GM23248 (cell line): ENCODE measurements around the gene ABCB9. TPM values are rescaled to one million over a fixed set of nuclear protein-coding genes. Genes with fewer than 3 reads are reported as not detected.
A peak's percentile ranks its signal among the peaks of the same experiment; 100 is the strongest.
"Not testable (repeated sequence)": the region's sequence is repeated elsewhere in the genome, so short reads cannot be mapped to it uniquely, and the experiment has no call there.

Experiments used
- DNase-seq: peaks from one replicate; pipeline ENCODE4 v3.0.0-alpha.2; 2015
- H2AFZ ChIP-seq: fragments of 200-600 bp; sonication (generic); 2 replicates; pipeline ENCODE4 v1.6.1; 2016; ENCODE audit warnings: antibody characterized with exemption
- H3F3A ChIP-seq: fragments of 200-600 bp; sonication (generic); 2 replicates; pipeline ENCODE4 v1.6.1; 2016; ENCODE audit warnings: mild to moderate bottlenecking, antibody characterized with exemption, mixed run types; ENCODE audit not compliant: insufficient read depth
- H3K27ac ChIP-seq: fragments of 200-600 bp; sonication (generic); 2 replicates; pipeline ENCODE4 v1.5.1; 2016; ENCODE audit warnings: mild to moderate bottlenecking
- H3K27me3 ChIP-seq: fragments of 200-600 bp; sonication (generic); replicated peaks from 2 replicates; pipeline ENCODE4 v1.6.1; 2016; ENCODE audit warnings: mild to moderate bottlenecking; ENCODE audit not compliant: insufficient read depth
- H3K36me3 ChIP-seq: fragments of 200-600 bp; sonication (generic); 2 replicates; pipeline ENCODE4 v1.6.1; 2016; ENCODE audit warnings: low read depth, mild to moderate bottlenecking
- H3K4me1 ChIP-seq: fragments of 200-600 bp; sonication (generic); 2 replicates; pipeline ENCODE4 v1.6.1; 2016; ENCODE audit warnings: mild to moderate bottlenecking; ENCODE audit not compliant: insufficient read depth
- H3K4me2 ChIP-seq: fragments of 200-600 bp; sonication (generic); one replicate; pipeline ENCODE4 v1.6.1; 2016; ENCODE audit warnings: mild to moderate bottlenecking; ENCODE audit not compliant: unreplicated experiment
- H3K4me3 ChIP-seq: fragments of 200-600 bp; sonication (generic); 2 replicates; pipeline ENCODE4 v1.5.1; 2016; ENCODE audit warnings: mild to moderate bottlenecking
- H3K79me2 ChIP-seq: fragments of 200-600 bp; sonication (generic); 2 replicates; pipeline ENCODE4 v1.6.1; 2016; ENCODE audit warnings: mild to moderate bottlenecking; ENCODE audit not compliant: insufficient read depth
- H3K9ac ChIP-seq: fragments of 200-600 bp; sonication (generic); 2 replicates; pipeline ENCODE4 v1.6.1; 2016; ENCODE audit warnings: mild to moderate bottlenecking
- H3K9me2 ChIP-seq: fragments of 200-600 bp; sonication (generic); 2 replicates; pipeline ENCODE4 v1.6.1; 2016; ENCODE audit warnings: mixed run types, mild to moderate bottlenecking, moderate library complexity; ENCODE audit not compliant: insufficient read depth
- H3K9me3 ChIP-seq: fragments of 200-600 bp; sonication (generic); one replicate; pipeline ENCODE4 v1.6.1; 2017; ENCODE audit warnings: low read depth
- H4K20me1 ChIP-seq: fragments of 200-600 bp; sonication (generic); 2 replicates; pipeline ENCODE4 v1.6.0; 2016; ENCODE audit not compliant: insufficient read depth
- EZH2 ChIP-seq: fragments of 200-600 bp; sonication (generic); IDR thresholded peaks from 2 replicates; pipeline ENCODE4 v1.6.1; 2018; ENCODE audit warnings: antibody characterized with exemption, mild to moderate bottlenecking; ENCODE audit not compliant: insufficient read depth, poor library complexity, severe bottlenecking
- EZH2phosphoT487 ChIP-seq: fragments of 200-600 bp; sonication (generic); IDR thresholded peaks from 2 replicates; pipeline ENCODE4 v1.6.1; 2018; ENCODE audit warnings: antibody characterized with exemption, moderate library complexity, mild to moderate bottlenecking, low read depth; ENCODE audit not compliant: insufficient read depth
- WGBS, 2 experiments: methylation state at CpG; one replicate each; pipeline ENCODE4 v1.1.6; 2015 to 2017; ENCODE audit warnings: low lambda C conversion rate in 2 of 2, low coverage in 1 of 2; ENCODE audit errors: missing lambda C conversion rate in 2 of 2; 5-methylcytosine and 5-hydroxymethylcytosine counted together
- in situ Hi-C: fragments of 300-500 bp; cut with MboI; formaldehyde crosslinking; loops from 2 replicates; pipeline ENCODE4 v1.15.0; 2020
- polyA plus RNA-seq: library from polyadenylated mRNA; unstranded; fragments of >200 nt; fragmentation: Nextera tagmentation; extraction: Ambion mirVana; gene quantifications from 2 replicates; pipeline ENCODE4 v1.2.1, GENCODE V29; 2016
- total RNA-seq: library from RNA; depleted of rRNA; stranded (reverse); fragments of >200 nt; shearing (Covaris generic); gene quantifications from 2 replicates; pipeline ENCODE4 v1.2.3, GENCODE V29; 2014

Gene ABCB9
- total and polyA plus RNA-seq, 2 experiments from 2014 or later = 2.2 to 4.4 TPM

DNA sequence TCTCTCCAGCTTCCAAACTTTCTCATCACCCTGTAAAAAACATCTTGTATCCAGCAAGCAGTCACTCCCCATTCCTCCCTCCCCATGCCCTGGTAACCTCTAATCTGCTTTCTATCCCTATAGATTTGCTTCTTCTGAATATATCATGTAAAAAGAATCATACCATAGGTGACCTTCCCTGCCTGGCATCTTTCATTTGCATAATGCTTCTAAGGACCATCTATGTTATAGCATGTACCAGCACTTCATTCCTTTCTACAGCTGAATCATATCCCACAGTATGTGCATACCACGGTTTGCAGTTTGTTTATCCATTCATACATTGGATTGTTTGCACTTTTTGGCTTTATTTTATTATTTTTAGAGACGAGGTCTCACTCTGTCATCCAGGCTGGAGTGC, 47.4 kb downstream of the ABCB9 start:
- Histone ChIP-seq H2AFZ (no peak overlapping the region), H3K4me3 (no peak overlapping the region), H3K79me2 (no peaks in the 10 kb centered on the region), H3K4me2 (no peak overlapping the region), H3K9me3 (no peaks in the 10 kb centered on the region), H3K27me3 (no peaks in the 10 kb centered on the region), H3F3A (peaks cover 12% of the 10 kb centered on the region), H4K20me1 (no peaks in the 10 kb centered on the region), H3K4me1 (0 out of 2 replicates have a peak, but pooled peaks cover 5% of the 10 kb centered on the region), H3K9ac (no peak overlapping the region), H3K27ac (no peak overlapping the region), H3K9me2 (no peaks in the 10 kb centered on the region), H3K36me3 (no peaks in the 10 kb centered on the region)
- in situ Hi-C loops = no loop called here
- 63 to 69% methylated on average over 2 of the region's 2 CpGs for WGBS, 2 experiments
- no peak for TF ChIP-seq EZH2phosphoT487
- no peak for TF ChIP-seq EZH2
- no peak for DNase-seq

DNA sequence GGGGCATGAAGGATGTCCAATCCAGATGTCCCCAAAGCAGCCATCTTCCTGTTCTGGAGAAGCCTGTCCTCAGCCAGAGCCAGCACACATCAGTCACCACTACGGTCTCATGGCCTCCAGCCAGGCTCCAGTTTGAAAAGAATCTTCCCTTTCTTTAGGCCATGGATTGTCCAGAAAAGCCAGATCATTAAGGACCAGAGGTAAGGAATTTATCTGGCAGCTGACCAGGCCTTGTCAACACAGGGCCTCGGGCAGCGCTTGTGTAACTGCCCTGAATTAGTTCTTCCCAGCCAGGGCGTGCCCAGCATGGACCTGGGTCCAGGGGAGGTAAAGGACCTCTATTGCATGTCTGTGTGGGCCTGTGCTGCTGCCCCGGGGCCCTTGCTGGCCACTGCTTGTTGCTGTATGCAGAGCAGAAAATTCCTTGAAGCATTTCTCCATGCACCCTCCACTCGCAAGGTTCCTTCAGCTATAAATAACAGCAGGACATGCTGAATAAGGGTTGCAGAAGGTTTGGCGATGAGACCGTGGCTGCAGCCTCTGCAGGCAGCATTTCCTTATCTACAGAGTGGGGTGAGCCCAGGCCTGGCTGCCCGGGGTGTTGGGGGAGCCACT, 48.6 kb downstream of the ABCB9 start:
- TF ChIP-seq EZH2 = no peak
- TF ChIP-seq EZH2phosphoT487 = no peak
- Histone ChIP-seq H3K79me2 (no peaks in the 10 kb centered on the region), H4K20me1 (no peaks in the 10 kb centered on the region), H3K36me3 (no peaks in the 10 kb centered on the region), H3K4me3 (no peak overlapping the region), H3K9me3 (no peaks in the 10 kb centered on the region), H3K4me2 (no peak overlapping the region), H2AFZ (no peak overlapping the region), H3F3A (peaks cover 12% of the 10 kb centered on the region), H3K4me1 (0 out of 2 replicates have a peak, but pooled peaks cover 5% of the 10 kb centered on the region), H3K27me3 (no peaks in the 10 kb centered on the region), H3K27ac (no peak overlapping the region), H3K9me2 (no peaks in the 10 kb centered on the region), H3K9ac (no peak overlapping the region)
- in situ Hi-C loops = no loop called here
- WGBS, 2 experiments = 53 to 57% methylated on average over 9 of the region's 9 CpGs
- DNase-seq = peak; percentile 66

DNA sequence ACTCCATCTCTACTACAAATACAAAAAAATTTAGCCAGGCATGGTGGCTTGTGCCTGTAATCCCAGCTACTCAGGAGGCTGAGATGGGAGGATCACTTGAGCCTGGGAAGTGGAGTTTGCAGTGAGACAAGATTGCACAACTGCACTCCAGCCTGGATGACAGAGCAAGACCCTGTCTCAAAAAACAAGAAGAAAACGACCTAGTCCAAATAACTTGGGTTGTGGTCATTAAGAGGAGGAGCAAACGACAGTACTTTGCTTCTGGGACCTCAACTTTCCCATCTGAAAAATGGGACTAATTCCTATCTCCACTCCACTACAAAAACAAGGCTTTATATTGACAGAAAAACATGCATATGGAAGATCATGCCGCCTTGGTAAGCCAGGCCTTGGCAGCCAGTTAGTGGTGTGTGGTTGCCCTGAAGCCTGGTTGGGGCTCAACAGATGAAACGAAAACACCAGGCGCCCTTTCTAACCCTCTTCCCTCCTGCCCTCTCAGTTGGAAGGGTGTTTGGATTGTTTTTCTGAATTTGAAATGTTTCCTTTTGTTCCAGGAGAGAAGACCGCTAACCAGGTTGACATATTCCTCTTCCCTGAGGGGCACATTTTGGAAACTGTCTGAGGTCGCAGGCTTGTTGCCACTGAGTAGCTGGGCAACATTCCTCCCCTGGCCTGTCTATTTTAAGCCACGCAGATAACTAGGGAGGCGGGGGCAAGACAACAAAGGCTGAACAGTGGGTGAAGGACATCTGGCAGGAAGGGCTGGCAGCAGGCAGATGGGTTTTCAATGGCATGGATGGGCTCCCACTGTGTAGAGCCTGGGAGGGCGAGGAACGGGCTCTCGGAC, 56.6 kb downstream of the ABCB9 start:
- Histone ChIP-seq H3K36me3 (no peaks in the 10 kb centered on the region), H2AFZ (no peak overlapping the region), H3K9ac (no peak overlapping the region), H3K79me2 (no peaks in the 10 kb centered on the region), H3K4me2 (no peak overlapping the region), H3K4me3 (no peak overlapping the region), H3K9me2 (no peaks in the 10 kb centered on the region), H3F3A (no peaks in the 10 kb centered on the region), H3K4me1 (no peaks in the 10 kb centered on the region), H3K9me3 (no peaks in the 10 kb centered on the region), H3K27ac (no peak overlapping the region), H4K20me1 (no peaks in the 10 kb centered on the region), H3K27me3 (no peaks in the 10 kb centered on the region)
- in situ Hi-C loops = no loop called here
- WGBS, 2 experiments = 64 to 65% methylated on average over 12 of the region's 12 CpGs
- TF ChIP-seq EZH2 (no peak), EZH2phosphoT487 (no peak)
- no peak for DNase-seq

DNA sequence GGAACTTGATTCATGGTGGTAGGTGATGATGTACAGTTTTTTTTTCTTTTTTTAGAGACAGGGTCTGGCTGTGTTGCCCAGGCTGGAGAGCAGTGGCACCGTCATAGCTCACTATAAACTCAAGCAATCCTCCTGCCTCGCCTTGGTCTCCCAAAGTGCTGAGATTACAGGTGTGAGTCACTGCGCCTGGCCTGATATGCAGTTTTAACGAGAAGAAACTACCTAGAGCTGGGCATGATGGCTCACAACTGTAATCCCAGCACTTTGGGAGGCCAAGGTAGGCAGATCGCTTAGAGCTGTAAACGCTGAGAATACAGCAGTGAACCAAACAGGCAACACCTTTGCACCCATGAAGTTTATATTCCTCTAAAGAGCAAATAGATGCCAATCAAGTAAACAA, 57.3 kb downstream of the ABCB9 start:
- Histone ChIP-seq H4K20me1 (no peaks in the 10 kb centered on the region), H3K4me1 (no peaks in the 10 kb centered on the region), H3K79me2 (no peaks in the 10 kb centered on the region), H3K4me3 (no peak overlapping the region), H3K4me2 (no peak overlapping the region), H3K9ac (no peak overlapping the region), H3K27ac (no peak overlapping the region), H3K36me3 (no peaks in the 10 kb centered on the region), H3F3A (no peaks in the 10 kb centered on the region), H3K9me3 (no peaks in the 10 kb centered on the region), H3K9me2 (no peaks in the 10 kb centered on the region), H2AFZ (no peak overlapping the region), H3K27me3 (no peaks in the 10 kb centered on the region)
- no peak for TF ChIP-seq EZH2phosphoT487
- no peak for TF ChIP-seq EZH2
- DNase-seq = no peak
- 92 to 93% methylated on average over 6 of the region's 6 CpGs for WGBS, 2 experiments
- in situ Hi-C loops = no loop called here

DNA sequence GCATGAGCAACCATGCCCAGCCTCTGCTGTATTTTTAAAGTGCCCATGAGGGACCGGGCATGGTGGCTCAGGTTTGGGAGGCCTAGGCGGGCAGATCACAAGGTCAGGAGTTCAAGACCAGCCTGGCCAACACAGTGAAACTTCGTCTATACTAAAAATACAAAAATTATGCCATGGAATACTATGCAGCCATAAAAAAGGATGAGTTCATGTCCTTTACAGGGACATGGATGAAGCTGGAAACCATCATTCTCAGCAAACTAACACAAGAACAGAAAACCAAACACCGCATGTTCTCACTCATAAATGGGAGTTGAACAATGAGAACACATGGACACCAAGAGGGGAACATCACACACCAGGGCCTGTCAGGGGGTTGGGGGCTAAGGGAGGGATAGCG, 61.0 kb downstream of the ABCB9 start:
- WGBS, 2 experiments = 90 to 93% methylated on average over 5 of the region's 5 CpGs
- DNase-seq, H3K9me2 ChIP-seq, H3K36me3 ChIP-seq, H3F3A ChIP-seq, H3K4me1 ChIP-seq, H3K4me2 ChIP-seq, H4K20me1 ChIP-seq, H3K4me3 ChIP-seq, H3K27ac ChIP-seq, H3K9ac ChIP-seq, H3K27me3 ChIP-seq, H3K9me3 ChIP-seq, H3K79me2 ChIP-seq, H2AFZ ChIP-seq, in situ Hi-C loops: not testable (repeated sequence)
